ENCODE measurements around the gene SLC35F4.

GRCh38 chr14:57870686-57871457 lies 5.0 kb upstream of the SLC35F4 start:
- TF ChIP-seq CTCF (conservative IDR thresholded peaks at IDR 0.05) (no peak), ZFX (IDR thresholded peaks at IDR 0.05) (no peak)

Data from C4-2B (cell line).